Measurements from ENCODE around the gene C1QTNF5. TPM values are rescaled to one million over a fixed set of nuclear protein-coding genes. Genes with fewer than 3 reads are reported as not detected.
"Not testable (repeated sequence)": the region's sequence is repeated elsewhere in the genome, so short reads cannot be mapped to it uniquely, and the experiment has no call there.

Gene C1QTNF5, protein sequence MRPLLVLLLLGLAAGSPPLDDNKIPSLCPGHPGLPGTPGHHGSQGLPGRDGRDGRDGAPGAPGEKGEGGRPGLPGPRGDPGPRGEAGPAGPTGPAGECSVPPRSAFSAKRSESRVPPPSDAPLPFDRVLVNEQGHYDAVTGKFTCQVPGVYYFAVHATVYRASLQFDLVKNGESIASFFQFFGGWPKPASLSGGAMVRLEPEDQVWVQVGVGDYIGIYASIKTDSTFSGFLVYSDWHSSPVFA
- 27.7 TPM for total RNA-seq

DNA sequence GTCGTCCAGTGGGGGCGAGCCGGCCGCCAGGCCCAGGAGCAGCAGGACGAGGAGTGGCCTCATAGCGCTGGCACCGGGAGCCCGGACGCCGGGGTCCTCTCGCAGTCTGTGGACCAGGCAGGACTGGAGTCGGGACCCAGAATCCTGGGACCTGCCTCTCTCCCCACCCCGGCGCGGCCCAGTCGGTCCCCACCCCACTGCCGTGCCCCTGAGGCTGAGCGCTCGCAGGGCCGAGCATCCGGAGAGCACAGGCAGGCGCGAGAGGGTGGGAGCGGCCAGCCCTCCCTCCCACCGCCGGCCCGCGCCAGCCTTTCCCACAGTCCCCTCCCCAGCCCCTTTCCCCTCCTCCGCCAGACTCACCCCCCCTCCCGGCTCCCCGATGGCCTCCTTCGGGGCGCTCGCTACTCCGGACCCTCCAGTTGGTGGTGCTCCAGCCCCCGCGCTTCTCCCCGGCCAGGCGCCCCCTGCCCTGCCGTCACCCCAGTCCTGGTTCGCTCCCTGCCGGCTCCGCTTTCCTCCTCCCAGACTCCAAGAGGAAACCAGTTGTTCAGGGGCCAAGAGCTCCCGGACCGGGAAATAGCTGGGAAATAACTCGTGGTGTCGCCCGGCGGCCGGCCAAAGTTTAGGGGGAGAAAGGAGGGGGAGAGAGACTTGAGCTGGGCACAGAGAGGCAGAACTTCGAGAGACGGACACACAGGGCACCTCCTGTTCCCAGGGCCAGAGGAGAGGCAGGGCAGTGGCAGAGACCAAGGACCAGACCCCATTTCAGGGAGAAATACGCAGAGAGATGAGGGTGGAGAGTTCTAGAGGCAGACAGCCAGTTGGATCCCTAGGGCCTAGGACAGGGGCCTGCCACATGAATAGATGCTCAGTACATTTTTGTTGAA lies at the start of gene C1QTNF5:
C1QTNF5 (minus strand) TSS at position 549 of the 887 bp plus-strand sequence; CDS start at position 63, 486 bp downstream.
- intact Hi-C loops (cut with DNase I), result no loop called here

DNA sequence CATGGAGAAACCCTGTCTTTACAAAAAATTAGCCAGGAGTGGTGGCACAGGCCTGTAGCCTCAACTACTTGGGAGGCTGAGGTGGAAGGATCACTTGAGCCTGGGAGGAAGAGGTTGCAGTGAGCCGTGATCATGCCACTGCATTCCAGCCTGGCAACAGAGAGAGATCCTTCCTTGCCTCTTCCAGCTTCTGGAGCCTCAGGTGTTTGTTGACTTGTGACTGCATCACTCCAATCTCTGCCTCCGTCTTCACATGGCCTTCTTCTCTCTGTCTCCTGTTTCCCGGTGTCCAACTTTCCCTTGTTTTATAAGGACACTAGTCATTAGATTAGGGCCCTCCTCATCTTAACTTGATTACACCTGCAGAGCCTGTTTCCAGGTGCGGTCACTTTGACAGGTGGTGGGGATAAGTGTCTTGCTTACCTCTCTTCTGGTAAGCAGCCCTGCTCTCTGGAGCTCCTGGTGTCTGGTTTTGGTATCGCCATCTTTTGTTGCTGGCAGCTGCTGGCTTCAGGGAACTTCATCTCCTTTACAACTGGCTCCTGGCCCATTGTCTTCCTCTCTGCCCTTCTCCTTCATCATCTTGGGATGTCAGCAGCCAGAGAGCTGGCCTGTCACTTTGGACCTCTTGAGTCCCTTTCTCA lies 49.0 kb upstream of the C1QTNF5 start:
- ATAC-seq, result no peak
- DNase-seq (ENCODE audit: low spot score), result no peak
- intact Hi-C loops (cut with DNase I), result no loop called here

More for the DNA sequence above, at the start of gene C1QTNF5:
- peak; percentile 61 for ATAC-seq
- DNase-seq (ENCODE audit: low spot score), result peak; percentile 93

DNA sequence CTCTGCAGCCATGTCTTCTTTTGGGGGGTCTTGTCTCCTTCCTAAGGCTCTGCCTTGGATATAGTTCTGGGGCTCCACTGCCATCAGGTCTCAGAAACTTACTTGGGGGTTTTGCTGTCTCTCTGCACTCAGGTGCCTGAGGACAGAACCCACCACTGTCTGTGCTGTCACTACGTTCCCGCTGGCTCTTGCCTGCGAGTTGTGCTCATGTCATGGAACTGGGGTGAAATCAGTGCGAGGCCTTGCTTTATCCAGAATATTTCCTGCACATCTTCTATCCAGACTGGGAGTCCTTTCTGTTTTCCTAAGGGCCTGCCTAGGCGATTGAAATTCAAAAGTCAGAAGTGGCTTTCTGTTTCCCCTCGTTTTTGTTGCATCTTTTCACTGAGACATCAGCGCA lies 47.4 kb upstream of the C1QTNF5 start:
- intact Hi-C loops (cut with DNase I), result no loop called here
- ATAC-seq (no peak), DNase-seq (ENCODE audit: low spot score) (no peak)

DNA sequence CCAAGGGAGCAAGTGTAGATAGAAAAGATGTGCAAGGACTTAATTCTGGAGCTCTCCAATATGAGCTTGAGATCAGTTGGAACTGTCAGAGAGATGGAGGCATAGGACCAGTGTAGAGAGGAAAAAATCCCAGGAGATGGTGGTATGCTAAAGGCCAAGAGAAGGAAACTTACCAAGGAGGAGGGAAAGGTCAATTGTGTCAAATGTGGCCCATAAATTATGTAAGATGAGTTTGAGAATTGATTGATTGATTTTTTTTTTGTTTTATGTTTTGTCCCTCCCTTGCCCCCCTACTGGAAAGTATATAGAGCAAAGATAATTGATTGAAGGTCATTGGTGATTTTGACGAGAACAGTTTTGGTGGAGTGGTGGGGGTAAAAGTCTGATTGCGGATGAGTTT lies 43.6 kb upstream of the C1QTNF5 start:
- DNase-seq (ENCODE audit: low spot score) (no peak), ATAC-seq (no peak)
- intact Hi-C loops (cut with DNase I), result no loop called here

DNA sequence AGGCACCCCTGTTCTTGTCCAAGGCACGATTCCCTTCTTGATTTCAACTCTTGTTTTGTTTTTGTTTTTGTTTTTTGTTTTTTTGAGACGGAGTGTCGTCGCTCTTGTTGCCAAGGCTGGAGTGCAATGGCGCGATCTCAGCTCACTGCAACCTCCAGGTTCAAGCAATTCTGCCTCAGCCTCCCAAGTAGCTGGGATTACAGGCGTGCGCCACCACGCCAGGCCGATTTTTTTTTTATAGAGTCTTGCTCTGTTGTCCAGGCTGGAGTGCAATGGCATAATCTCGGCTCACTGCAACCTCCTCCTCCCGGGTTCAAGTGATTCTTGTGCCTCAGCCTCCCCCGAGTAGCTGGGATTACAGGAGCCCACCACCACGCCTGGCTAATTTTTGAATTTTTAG lies 41.8 kb upstream of the C1QTNF5 start:
- intact Hi-C loops (cut with DNase I); DNase-seq (ENCODE audit: low spot score): not testable (repeated sequence)

DNA sequence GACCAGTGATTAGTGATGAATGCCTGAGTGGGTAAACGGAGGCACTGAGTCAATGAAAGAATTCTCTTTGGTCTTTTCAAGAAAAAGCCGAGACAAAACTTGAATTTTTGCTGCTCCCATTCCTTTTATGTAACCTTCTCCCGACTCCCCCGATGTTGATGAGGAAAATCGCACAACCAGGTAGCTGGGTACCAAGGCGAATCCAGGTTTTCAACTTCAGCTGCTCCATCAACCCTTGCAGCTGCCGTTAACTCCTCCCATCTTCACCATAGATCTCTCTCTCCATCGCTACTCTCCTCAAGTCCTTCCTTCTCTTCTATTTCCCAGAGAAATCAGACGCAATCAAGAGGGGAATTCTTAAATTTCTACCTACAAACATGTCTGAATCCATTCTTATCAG lies 41.4 kb upstream of the C1QTNF5 start:
- DNase-seq (ENCODE audit: low spot score) (no peak), ATAC-seq (no peak)
- intact Hi-C loops (cut with DNase I), result no loop called here

More for the DNA sequence above, 41.8 kb upstream of the C1QTNF5 start:
- not testable (repeated sequence) for ATAC-seq

DNA sequence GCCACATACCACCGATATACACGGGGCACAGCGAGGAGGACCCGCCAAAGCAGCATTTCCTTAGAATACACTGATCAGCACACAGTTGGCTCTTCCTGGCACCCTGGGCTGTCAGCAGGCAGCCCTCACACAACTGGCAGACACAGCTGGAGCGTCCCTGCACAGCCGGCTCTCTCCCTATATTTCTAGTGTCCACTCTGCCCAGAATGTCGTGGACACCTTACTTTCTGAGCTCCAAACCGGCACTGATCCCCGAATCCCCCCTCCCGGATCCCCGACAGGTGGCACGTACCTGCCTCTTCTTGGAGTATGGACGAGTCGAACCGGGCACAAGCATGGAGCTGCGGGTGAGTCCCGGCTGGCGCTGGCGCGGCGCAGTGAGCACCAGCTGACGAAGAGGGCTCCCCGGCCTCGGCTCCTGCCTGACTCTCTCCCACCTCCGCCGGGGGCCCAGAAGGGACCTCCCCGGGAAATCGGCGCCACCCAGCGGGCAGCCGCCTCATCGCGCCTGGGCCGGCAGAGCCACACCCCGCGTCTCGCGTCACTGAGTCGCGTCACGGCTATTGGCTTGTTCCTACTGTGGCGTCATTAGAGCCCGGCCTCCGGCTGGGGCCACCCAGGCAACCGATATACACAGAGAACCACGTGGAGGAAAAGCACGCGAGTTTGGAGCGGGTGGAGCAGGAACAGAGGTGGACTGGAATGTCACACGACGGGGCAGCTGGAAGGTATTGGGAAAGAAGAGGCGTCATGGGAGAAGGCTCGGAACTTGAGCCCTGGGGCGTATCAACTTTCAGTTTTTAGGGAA lies 40.7 kb upstream of the C1QTNF5 start, which contains the start of gene USP2:
USP2 (minus strand) TSS at position 510 of the 808 bp plus-strand sequence. CDS start 8,210 bp downstream, outside the sequence.
- ATAC-seq (peak; percentile 98), DNase-seq (ENCODE audit: low spot score) (peak; percentile 98)
- intact Hi-C loops (cut with DNase I), result no loop called here

DNA sequence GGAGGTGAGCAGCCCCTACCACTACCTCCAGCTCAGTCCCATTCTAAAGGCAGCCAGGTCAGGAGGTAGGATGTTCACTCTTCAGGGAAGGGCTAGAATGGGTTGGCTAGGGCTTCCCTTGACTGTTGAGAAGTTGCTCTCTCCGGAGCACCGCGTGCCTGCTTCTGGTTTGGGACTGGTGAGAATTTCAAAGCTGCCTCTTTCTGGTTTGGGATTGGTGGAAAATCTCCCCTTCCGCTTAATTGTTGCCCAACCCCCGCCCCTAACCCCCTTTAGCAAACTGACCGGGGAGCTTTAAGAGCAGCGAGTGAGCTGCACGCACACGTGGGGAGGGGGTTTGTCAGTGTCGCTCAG lies 40.1 kb upstream of the C1QTNF5 start:
- peak; percentile 3 for ATAC-seq
- DNase-seq (ENCODE audit: low spot score), result no peak
- intact Hi-C loops (cut with DNase I), result no loop called here

DNA sequence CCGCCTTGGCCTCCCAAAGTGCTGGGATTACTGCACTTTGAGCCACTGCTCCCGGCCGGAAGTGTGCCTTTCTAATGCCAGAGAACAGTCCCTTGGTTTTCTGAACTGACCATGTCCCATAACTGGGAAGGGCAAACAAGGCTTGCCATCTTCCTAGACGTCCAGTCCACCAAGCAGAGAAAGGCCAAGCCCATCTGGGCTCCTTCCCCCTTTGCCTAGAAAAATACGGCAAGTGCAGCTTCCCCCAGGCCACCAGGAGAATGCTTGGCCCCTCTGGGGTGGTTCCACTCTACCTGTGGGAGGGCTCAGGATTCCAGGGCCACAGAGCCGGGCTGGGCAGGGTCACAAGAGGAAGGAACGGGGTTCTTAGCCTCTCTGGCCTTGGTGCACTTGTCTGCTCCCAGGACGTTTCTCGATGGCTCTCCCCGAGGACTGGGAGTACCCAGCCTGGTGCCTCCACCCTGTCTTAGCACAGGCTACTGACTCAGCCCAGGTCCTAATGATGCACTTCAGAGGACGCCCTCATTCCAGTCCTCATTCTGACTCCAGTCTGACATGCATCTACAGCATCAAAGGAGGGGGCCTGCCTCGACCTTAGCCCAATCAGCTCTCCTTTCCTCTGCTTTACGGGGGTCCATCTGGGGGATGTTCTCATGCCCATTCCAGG lies 39.6 kb upstream of the C1QTNF5 start:
- ATAC-seq (no peak), DNase-seq (ENCODE audit: low spot score) (peak; percentile 58)
- intact Hi-C loops (cut with DNase I), result no loop called here

DNA sequence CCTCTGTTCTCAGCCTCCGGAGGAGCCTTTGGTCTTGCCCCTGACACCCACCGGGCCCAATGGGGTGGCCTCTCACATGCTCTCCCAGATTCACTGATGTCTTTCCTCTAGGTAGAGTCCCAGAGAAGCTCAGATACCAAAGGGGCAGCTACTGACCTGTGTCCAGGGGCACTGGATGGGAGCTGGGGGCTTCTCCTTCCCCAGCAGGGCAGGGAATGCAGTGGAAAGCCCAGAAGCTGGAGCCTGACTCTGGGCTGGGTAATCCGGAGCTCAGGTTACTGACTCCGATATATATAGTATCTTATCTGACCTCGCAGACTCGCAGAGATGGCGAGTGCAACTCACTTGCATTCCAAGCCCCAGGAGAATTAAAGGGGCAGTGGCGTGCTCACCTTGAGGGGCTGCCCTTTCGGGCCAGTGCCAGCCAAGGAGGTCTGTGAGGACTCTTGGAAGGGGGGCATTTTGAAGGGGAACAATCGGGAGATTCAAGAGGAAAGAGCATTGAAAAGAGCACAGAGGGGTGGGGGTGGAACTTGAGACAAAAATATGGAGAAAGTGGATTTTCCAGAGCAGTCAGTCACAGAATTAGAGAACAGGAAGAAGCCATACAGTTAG lies 38.3 kb upstream of the C1QTNF5 start:
- intact Hi-C loops (cut with DNase I), result no loop called here
- DNase-seq (ENCODE audit: low spot score), result no peak

DNA sequence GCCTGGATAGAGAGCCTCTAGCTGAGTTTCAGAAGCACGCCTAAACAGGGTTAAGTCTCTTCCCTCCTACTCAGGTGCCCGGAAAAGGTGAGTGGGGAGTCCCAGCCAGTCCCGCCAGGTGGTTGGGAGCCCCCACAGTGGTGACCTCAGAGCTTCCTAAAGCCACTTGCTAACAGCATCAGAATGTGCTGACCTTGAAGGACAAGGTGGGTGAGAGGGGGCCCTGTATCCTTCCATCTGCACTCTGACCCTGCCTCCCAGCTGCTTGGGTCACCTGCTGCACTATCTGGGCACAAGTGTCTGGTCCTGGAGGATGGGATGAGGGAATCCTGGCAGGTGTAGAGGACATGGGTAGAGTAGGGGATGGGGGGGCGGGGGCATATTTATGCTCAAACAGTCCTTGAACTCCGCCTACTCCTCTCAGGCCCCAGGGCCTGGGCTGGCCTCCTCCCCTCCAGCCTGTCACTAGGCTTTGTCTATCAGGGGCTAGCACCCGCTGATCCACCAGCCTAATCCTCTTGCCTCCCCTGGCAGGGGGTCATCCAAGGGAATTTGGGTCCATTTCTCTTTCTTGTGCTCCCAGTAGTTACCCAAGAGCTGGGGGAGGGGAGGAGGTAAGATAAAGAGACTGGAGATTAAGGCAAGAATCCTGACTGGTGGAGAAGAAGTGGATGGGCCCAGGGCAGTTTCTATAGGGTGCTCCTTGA lies 37.4 kb upstream of the C1QTNF5 start:
- DNase-seq (ENCODE audit: low spot score) (no peak), ATAC-seq (no peak)
- intact Hi-C loops (cut with DNase I), result no loop called here

More for the DNA sequence above, 38.3 kb upstream of the C1QTNF5 start:
- no peak for ATAC-seq

DNA sequence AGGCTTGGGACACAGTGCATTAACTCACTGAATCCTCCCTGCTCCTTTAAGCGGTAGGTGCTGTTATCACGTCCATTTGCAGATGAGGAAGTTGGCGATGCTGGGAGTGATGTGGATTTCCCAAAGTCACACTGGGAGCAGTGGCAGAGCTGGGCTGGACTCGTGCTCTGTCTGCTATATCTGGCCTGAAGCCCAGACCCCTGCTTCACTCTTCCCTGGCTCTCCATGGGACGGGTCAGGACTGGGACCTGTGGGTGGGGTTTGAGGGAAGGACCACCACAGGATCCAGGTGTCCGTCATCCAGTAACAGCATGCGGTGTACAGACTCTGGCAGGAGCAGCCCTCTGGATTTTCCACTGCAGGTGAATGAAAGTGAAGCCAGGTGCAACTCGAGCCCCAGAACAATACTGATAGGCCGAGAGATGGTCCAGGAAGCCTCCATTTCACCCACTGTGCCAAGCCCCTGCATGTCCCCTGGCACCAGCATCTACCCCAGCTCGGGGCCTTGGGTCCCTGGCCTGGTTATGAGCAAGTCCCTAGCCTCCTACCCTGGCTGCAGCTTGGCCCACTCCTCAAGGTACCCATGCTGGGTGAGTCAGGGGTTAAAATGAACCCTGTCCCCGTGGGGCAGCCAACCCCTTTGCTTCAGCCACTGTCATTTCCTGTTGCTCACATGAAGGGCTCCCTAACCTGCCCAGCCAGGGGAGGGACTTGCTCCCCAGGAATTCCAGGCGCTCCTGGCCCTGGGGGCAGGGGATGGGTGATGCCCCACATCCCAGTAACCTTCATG lies 36.6 kb upstream of the C1QTNF5 start:
- peak; percentile 57 for DNase-seq (ENCODE audit: low spot score)
- ATAC-seq, result no peak
- intact Hi-C loops (cut with DNase I), result no loop called here

DNA sequence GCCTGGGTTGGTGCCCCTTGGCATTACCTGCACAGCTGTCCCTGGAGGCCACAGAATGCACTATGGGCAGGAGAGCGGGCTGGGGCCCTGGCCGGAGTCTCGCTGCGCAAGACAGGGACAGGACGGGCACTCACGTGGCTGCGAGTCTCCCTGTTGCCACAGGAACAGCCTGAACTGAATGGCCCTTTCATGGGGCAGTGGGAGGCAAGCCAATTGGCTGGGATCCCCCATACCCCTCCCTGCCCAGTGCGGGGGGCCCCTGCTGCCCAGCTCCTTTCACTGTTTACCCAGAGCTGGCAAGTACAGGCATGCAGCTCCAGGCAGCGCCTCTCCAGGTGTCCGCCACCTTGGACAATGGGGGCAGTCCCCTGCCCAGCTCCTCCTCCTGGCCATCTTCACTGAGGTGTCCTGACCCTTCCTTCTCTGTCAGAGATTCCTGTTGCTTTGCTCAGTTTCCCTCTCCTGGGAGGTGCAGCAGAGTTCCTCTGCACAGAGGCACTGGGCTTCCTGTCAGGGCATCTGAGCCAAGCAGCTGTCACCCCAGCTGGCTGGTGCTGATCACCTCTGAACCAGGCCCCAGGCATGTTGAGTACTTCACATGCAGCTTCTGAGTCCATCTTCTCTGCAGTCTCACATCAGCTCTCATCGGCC lies 35.6 kb upstream of the C1QTNF5 start:
- ATAC-seq (peak; percentile 64), DNase-seq (ENCODE audit: low spot score) (peak; percentile 83)
- intact Hi-C loops (cut with DNase I), result no loop called here

DNA sequence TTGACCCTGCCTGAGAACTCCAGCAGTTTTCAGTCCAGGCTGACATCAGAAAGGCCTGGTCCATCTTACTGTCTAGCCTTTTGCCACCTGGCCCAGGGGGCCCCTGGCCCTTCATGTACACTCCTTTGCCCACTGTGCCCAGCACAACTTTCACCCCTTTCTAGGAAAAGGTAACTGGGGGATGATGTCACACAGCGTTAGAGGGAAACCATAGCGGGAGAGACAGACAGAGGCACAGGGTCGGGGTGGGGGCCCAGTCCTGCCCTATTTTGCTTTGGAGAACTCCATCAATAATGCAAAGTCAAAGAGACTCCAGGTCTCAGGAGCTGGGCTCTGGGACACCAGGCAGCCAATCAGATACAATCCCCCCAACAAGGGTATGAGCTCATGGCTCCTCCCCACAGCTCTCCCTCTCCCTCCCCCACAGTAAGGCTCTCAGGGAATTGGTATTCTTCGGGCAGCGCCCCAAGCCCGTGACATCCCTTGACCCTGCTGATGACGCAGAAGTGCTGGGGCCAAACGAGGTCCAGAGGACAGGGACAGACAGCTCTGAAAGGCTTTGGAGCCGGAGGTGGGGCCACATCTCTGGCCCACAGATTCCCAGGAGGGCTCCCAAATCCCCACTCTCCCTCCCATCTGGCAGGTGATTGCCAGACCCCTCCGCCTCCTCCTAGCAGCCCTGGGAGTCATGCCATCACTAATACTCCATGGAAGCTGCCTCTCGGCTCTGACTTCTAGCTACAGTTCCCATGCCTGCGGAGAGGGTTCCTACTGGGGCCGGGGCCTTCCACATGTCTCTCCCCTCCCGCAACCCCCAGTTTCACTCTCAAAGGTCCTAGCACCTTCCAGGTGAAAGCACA lies 34.9 kb upstream of the C1QTNF5 start:
- intact Hi-C loops (cut with DNase I), result no loop called here
- ATAC-seq (peak; percentile 82), DNase-seq (ENCODE audit: low spot score) (peak; percentile 89)

DNA sequence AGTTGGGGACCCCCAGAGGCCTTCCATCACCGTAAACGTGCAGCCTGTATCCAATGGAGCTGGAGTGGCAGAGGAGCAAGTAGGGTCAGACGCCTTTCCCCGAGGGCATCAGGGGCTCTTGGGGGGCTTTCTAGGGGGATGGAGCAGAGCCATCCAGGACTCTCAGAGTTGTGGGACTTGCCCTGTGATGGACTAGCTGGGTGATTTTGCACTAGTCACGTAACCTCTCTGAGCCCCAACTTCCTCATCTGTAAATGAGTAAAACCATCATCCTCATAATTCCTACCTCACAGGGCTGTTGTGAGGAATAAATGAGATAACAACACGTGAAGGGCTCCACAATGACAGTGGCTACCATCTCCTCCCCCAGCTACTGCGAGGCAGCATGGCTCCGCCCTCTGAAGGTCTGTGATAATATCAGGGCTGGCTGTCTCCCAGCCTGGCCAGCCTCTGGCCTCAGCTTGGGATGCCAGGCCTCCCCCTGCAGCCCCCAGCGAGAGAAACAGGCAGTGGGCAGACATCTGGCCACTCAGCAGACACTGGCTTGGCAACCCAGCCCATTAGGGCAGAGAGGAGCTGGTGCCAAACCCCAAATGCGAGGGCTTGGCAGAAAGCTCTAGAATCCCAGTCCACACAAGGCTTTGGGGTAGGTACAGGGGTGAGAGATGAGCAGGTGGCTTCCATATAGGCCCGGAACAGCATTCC lies 34.1 kb upstream of the C1QTNF5 start:
- intact Hi-C loops (cut with DNase I), result no loop called here
- no peak for DNase-seq (ENCODE audit: low spot score)
- ATAC-seq, result peak; percentile 15

All from sciatic nerve (tissue), 2 donors.